ENCODE results near the gene RPP40.

RPP40 gene

DNA sequence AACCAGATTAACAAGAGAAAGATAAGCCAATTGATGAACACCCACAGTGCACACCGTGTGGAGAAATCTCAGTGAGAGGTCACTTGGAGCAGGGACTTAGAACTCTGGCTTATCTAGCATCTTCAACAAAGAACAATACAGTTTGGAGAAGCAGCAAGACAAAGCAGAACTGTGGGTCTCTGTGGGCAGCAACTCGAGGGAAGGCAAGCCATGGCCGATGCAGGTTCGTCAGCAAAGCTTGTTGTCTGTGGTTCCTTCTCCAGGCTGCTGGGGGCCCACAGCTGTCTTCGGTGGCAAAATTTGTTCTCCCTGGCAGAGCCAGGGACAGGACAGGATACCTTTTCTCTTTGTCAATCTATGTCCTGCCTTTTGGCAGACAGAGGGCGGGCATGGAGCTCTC lies 22.1 kb downstream of the RPP40 start:
- peaks cover 5% of the 10 kb centered on the region; the same call in 1 of the 2 replicates for H3K9me3 ChIP-seq (ENCODE audit: insufficient read depth, low read depth, low read length)
- H3K36me3 ChIP-seq (ENCODE audit: insufficient read depth, low read depth, low read length): no peaks in the 10 kb centered on the region
- H3K4me3 ChIP-seq (ENCODE audit: low read length): no peak overlapping the region
- no peaks in the 10 kb centered on the region for H3K27me3 ChIP-seq (ENCODE audit: insufficient read depth, low read length)
- no peaks in the 10 kb centered on the region for H3K4me1 ChIP-seq (ENCODE audit: insufficient read depth, low read length)
- no peak overlapping the region for H3K9ac ChIP-seq (ENCODE audit: low read depth, low read length)
- H3K27ac ChIP-seq (ENCODE audit: low read length): no peak overlapping the region

DNA sequence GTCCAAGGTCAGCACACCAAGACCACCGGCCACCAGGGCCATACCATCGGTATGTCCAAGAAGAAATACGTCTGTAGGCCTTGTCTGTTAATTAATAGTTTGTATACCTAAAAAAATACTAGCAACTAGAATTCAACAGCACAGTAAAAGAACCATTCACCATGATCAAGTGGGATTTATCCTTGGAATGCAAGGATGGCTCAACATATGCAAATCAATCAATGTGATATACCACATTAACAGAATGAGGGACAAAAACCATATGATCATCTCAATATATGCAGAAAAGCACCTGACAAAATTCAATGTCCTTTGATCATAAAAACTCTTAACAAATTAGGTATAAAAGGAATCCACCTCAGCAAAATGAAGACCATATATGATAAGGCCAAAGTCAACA lies 24.4 kb downstream of the RPP40 start:
- Histone ChIP-seq H3K27me3 (ENCODE audit: insufficient read depth, low read length) (no peaks in the 10 kb centered on the region), H3K4me1 (ENCODE audit: insufficient read depth, low read length) (peaks cover 3% of the 10 kb centered on the region; the same call in 1 of the 2 replicates), H3K36me3 (ENCODE audit: insufficient read depth, low read depth, low read length) (no peaks in the 10 kb centered on the region), H3K27ac (ENCODE audit: low read length) (no peak overlapping the region), H3K9me3 (ENCODE audit: insufficient read depth, low read depth, low read length) (peaks cover 5% of the 10 kb centered on the region; the same call in 1 of the 2 replicates), H3K9ac (ENCODE audit: low read depth, low read length) (no peak overlapping the region), H3K4me3 (ENCODE audit: low read length) (no peak overlapping the region)

DNA sequence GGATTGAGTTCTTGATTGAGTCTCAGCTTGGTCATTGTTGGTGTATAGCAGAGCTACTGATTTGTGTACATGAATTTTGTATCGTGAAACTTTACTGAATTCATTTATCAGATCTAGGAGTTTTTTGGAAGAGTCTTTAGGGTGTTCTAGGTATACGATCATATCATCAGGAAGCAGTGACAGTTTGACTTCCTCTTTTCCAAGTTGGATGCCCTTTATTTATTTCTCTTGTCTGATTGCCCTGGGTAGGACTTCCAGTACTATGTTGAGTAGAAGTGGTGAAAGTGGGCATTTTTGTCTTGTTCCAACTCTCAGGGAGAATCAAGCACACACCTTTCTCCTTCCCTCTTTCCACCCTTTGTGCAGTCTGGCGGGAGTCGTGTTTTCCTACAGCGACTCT lies 26.4 kb downstream of the RPP40 start:
- Histone ChIP-seq H3K9ac (ENCODE audit: low read depth, low read length) (no peak overlapping the region), H3K27me3 (ENCODE audit: insufficient read depth, low read length) (no peaks in the 10 kb centered on the region), H3K9me3 (ENCODE audit: insufficient read depth, low read depth, low read length) (peaks cover 5% of the 10 kb centered on the region; the same call in 1 of the 2 replicates), H3K4me3 (ENCODE audit: low read length) (no peak overlapping the region), H3K27ac (ENCODE audit: low read length) (no peak overlapping the region), H3K4me1 (ENCODE audit: insufficient read depth, low read length) (peaks cover 11% of the 10 kb centered on the region; the same call in 1 of the 2 replicates), H3K36me3 (ENCODE audit: insufficient read depth, low read depth, low read length) (no peaks in the 10 kb centered on the region)

DNA sequence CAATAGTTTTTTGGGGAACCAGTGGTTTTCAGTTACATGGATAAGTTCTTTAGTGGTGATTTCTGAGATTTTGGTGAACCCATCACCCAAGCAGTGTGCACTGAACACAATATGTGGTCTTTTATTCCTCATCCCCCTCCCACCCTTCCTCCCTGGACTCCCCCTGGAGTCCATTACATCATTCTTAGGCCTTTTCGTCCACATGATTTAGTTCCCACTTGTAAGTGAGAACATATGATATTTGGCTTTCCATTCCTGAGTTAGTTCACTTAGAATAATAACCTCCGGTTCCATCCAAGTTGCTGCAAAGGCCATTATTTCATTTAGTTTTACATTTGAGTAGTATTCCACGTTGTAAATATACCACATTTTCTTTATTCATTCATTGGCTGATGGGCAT lies 28.3 kb downstream of the RPP40 start:
- Histone ChIP-seq H3K4me3 (ENCODE audit: low read length) (no peak overlapping the region), H3K36me3 (ENCODE audit: insufficient read depth, low read depth, low read length) (no peaks in the 10 kb centered on the region), H3K4me1 (ENCODE audit: insufficient read depth, low read length) (peaks cover 11% of the 10 kb centered on the region; the same call in 1 of the 2 replicates), H3K27me3 (ENCODE audit: insufficient read depth, low read length) (no peaks in the 10 kb centered on the region), H3K27ac (ENCODE audit: low read length) (no peak overlapping the region), H3K9ac (ENCODE audit: low read depth, low read length) (no peak overlapping the region), H3K9me3 (ENCODE audit: insufficient read depth, low read depth, low read length) (peaks cover 5% of the 10 kb centered on the region; the same call in 1 of the 2 replicates)

DNA sequence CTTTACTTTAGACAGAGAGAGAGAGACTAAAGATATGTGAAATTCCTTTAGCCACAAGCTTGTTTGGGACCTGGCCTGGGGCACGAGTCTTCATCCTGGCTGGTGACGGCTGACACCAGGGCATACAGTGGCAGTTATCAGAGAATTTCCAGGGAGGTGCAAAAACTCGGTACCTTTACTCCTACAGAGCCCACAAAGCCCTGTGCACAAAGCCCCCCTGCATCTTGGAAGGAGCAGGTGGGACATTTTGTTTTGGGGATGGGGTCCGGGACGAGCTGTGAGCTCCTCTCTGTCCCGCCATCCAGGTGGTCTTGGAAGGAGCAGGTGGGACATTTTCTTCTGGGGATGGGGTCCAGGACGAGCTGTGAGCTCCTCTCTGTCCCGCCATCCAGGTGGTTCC lies 28.9 kb downstream of the RPP40 start:
- Histone ChIP-seq H3K9me3 (ENCODE audit: insufficient read depth, low read depth, low read length) (peaks cover 5% of the 10 kb centered on the region; the same call in 1 of the 2 replicates), H3K4me3 (ENCODE audit: low read length) (no peak overlapping the region)

DNA sequence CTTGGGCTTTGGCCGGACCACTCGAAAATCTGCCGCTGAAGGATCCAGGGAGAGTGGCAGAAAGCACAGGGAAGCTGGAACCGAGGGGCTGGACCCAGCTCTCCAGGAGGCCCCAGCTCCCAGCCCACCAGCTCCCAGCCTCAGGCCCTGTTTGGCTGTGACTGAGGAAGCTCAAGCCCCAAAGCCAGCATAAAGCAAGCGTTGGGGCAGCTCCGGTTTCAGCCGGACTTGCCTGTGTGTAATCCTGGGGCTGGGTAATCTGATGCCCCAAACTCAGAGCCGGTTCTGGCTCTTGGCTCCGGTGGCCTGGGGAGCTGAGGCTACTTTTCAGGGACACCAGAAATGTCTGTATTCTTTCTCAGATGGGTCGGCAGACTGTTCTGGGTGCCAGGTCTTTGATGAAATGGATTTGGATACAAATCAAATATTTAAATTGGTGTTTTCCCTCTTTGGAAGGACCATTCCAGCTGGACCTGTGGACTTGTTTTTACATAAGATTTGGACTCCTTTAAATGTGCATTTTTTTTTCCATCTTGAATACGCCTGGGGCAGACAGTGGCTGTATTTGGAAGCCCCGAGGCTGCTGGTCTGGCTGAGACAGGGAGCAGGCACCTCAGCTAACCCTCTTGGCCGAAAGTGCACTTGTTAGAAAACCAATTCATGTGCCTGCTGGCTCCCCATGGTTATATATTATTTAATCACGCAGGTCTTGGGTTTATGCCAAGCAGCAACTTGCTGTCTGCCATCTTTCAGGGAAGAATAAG lies 29.7 kb downstream of the RPP40 start:
- peak overlapping the region; percentile 25 for H3K27ac ChIP-seq (ENCODE audit: low read length)

More for the DNA sequence above, 28.9 kb downstream of the RPP40 start:
- H3K4me1 ChIP-seq (ENCODE audit: insufficient read depth, low read length): peaks cover 11% of the 10 kb centered on the region; the same call in 1 of the 2 replicates
- no peak overlapping the region for H3K9ac ChIP-seq (ENCODE audit: low read depth, low read length)
- no peaks in the 10 kb centered on the region for H3K36me3 ChIP-seq (ENCODE audit: insufficient read depth, low read depth, low read length)
- no peak overlapping the region for H3K27ac ChIP-seq (ENCODE audit: low read length)
- H3K27me3 ChIP-seq (ENCODE audit: insufficient read depth, low read length): no peaks in the 10 kb centered on the region

DNA sequence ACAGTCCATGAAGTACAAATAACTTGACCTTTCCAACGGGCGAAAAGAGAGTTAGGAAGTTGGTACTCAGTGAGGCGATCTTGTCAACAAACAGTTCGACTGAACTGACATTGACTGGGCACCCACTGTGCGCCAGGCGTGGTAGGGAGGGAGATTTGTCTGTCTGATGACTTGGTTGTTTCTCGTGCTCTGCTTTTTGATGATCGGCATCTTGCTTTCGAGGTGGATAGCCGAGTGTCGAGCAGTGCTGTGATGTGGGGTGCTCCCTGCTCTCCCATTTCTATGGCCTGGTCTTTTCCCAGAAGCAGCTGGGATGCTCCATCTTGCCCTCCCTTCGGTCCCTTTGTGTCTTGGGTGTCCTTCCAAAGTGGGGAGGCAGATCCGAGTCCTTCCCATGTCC lies 30.4 kb downstream of the RPP40 start:
- Histone ChIP-seq H3K4me3 (ENCODE audit: low read length) (no peak overlapping the region), H3K27ac (ENCODE audit: low read length) (peak overlapping the region; percentile 25), H3K9ac (ENCODE audit: low read depth, low read length) (peak overlapping the region; percentile 19; the same call in 1 of the 2 replicates)

More for the DNA sequence above, 29.7 kb downstream of the RPP40 start:
- Histone ChIP-seq H3K4me3 (ENCODE audit: low read length) (no peak overlapping the region), H3K36me3 (ENCODE audit: insufficient read depth, low read depth, low read length) (no peaks in the 10 kb centered on the region), H3K27me3 (ENCODE audit: insufficient read depth, low read length) (no peaks in the 10 kb centered on the region), H3K9me3 (ENCODE audit: insufficient read depth, low read depth, low read length) (no peaks in the 10 kb centered on the region; the same call in 1 of the 2 replicates), H3K9ac (ENCODE audit: low read depth, low read length) (peak overlapping the region; percentile 19; the same call in 1 of the 2 replicates), H3K4me1 (ENCODE audit: insufficient read depth, low read length) (peaks cover 11% of the 10 kb centered on the region; the same call in 1 of the 2 replicates)

DNA sequence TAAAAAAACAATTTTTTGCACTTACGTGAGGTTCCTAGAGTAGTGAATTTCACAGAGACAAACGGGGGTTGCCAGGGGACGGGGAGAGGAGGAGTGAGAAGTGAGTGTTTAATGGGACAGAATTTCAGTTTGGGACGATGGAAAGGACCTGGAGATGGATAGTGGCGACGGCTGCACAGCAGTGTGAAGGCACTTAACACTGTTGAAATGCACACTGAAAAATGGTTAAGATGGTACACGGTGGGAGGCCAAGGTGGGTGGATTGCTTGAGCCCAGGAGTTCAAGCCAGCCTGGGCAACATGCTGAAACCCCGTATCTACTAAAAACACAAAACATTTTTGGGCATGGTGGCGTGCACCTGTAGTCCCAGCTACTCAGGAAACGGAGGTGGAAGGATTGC lies 31.4 kb downstream of the RPP40 start:
- no peaks in the 10 kb centered on the region for H3K27me3 ChIP-seq (ENCODE audit: insufficient read depth, low read length)
- no peak overlapping the region for H3K9ac ChIP-seq (ENCODE audit: low read depth, low read length)
- H3K4me1 ChIP-seq (ENCODE audit: insufficient read depth, low read length): peaks cover 11% of the 10 kb centered on the region; the same call in 1 of the 2 replicates
- no peak overlapping the region for H3K27ac ChIP-seq (ENCODE audit: low read length)
- H3K9me3 ChIP-seq (ENCODE audit: insufficient read depth, low read depth, low read length): no peaks in the 10 kb centered on the region
- H3K36me3 ChIP-seq (ENCODE audit: insufficient read depth, low read depth, low read length): no peaks in the 10 kb centered on the region
- no peak overlapping the region for H3K4me3 ChIP-seq (ENCODE audit: low read length)

More for the DNA sequence above, 30.4 kb downstream of the RPP40 start:
- H3K9me3 ChIP-seq (ENCODE audit: insufficient read depth, low read depth, low read length): no peaks in the 10 kb centered on the region
- H3K4me1 ChIP-seq (ENCODE audit: insufficient read depth, low read length): peaks cover 11% of the 10 kb centered on the region; the same call in 1 of the 2 replicates
- no peaks in the 10 kb centered on the region for H3K27me3 ChIP-seq (ENCODE audit: insufficient read depth, low read length)
- H3K36me3 ChIP-seq (ENCODE audit: insufficient read depth, low read depth, low read length): no peaks in the 10 kb centered on the region

DNA sequence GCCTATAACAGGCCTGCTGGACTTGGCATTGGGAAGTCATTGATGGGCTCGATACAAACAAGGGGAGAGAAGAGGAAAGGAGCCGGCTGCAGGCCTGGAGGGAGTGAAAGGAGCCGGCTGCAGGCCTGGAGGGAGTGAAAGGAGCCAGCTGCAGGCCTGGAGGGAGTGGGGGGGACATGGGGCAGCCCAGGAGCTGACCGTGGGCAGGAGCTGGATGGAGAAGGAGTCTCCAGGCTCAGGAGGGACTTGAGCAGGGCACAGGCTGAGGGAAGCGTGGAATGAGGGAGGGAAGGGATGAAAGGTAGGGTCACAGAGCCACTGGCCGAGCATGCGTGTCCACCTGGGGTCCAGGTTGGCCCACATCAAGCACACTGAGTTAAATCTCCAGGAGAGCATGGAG lies 32.0 kb downstream of the RPP40 start:
- Histone ChIP-seq H3K4me3 (ENCODE audit: low read length) (no peak overlapping the region), H3K9ac (ENCODE audit: low read depth, low read length) (no peak overlapping the region), H3K27ac (ENCODE audit: low read length) (no peak overlapping the region), H3K27me3 (ENCODE audit: insufficient read depth, low read length) (no peaks in the 10 kb centered on the region), H3K36me3 (ENCODE audit: insufficient read depth, low read depth, low read length) (no peaks in the 10 kb centered on the region), H3K4me1 (ENCODE audit: insufficient read depth, low read length) (peaks cover 11% of the 10 kb centered on the region; the same call in 1 of the 2 replicates), H3K9me3 (ENCODE audit: insufficient read depth, low read depth, low read length) (no peaks in the 10 kb centered on the region)

DNA sequence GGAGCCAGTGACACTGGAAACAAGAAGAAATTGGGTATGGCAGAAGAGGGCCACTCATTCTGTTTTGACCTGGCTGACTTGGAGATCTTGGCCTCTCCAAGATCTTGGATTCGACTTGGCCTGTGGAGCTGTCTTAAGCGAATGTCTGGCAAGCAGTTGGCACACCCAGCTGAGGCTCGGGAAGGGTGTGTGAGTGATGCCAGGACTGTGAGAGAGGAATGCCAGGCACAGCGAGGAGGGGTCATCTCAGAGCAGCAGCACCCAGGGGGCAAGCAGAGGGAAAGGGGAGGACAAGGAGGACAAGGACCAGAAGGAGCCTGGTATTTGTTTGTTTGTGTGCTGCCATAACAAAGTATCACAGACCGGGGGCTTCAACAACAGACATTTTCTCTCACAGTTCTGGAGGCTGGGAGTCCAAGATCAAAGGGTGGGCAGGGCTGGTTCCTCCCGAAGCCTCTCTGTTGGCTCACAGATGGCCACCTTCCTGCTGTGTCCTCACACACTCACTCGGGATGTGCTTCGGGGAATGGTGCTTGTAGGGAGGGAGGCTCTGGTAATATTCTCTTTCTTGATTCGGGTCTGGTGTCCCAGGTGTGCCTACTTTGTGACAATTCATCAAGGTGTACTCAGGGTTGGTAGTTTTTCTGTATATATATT lies 33.0 kb downstream of the RPP40 start:
- H3K9me3 ChIP-seq (ENCODE audit: insufficient read depth, low read depth, low read length): no peaks in the 10 kb centered on the region
- no peak overlapping the region for H3K4me3 ChIP-seq (ENCODE audit: low read length)
- no peak overlapping the region for H3K27ac ChIP-seq (ENCODE audit: low read length)
- H3K4me1 ChIP-seq (ENCODE audit: insufficient read depth, low read length): peaks cover 11% of the 10 kb centered on the region; the same call in 1 of the 2 replicates
- H3K9ac ChIP-seq (ENCODE audit: low read depth, low read length): no peak overlapping the region
- no peaks in the 10 kb centered on the region for H3K36me3 ChIP-seq (ENCODE audit: insufficient read depth, low read depth, low read length)
- no peaks in the 10 kb centered on the region for H3K27me3 ChIP-seq (ENCODE audit: insufficient read depth, low read length)

DNA sequence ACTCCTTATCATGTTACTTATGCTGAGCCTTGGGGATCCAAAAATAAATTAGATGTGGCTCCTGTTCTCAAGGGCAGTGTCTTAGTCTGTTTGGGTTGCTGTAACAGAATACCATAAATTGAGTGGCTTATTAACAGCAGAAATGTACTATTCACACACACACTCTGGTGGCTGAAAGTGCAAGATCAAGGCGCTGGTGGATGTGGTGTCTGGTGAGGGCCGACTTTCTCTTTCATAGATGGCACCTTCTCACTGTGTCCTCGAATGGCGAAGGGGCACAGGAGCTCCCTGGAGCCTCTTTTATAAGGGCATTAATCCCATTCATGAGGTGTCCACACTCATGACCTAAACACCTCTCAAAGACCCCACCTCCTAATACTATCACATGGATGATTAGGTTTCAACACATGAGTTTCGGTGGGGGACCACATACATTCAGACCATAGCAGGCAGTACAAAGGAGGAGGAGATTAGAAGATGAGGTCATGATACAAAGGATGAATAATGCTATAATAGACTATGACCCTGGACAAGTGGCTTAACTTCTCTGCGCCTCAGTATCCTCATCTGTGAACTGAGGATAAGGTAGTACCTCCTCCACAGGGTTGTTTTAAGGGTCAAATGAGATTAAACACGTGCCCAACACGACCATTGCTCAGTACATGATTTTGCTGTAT lies 34.1 kb downstream of the RPP40 start:
- no peak overlapping the region for H3K9ac ChIP-seq (ENCODE audit: low read depth, low read length)
- H3K27ac ChIP-seq (ENCODE audit: low read length): no peak overlapping the region
- H3K4me3 ChIP-seq (ENCODE audit: low read length): no peak overlapping the region
- H3K36me3 ChIP-seq (ENCODE audit: insufficient read depth, low read depth, low read length): no peaks in the 10 kb centered on the region
- H3K27me3 ChIP-seq (ENCODE audit: insufficient read depth, low read length): no peaks in the 10 kb centered on the region
- peaks cover 11% of the 10 kb centered on the region; the same call in 1 of the 2 replicates for H3K4me1 ChIP-seq (ENCODE audit: insufficient read depth, low read length)
- no peaks in the 10 kb centered on the region for H3K9me3 ChIP-seq (ENCODE audit: insufficient read depth, low read depth, low read length)
